AG10803 (cell line): ENCODE data around the gene CKMT1B.
"Not testable (repeated sequence)": the region's sequence is repeated elsewhere in the genome, so short reads cannot be mapped to it uniquely, and the experiment has no call there.

Experiments used
- DNase-seq: peaks from one replicate; pipeline ENCODE4 v3.0.0; 2010; ENCODE audit warnings: low read depth
- H3K4me3 ChIP-seq: 2 replicates; pipeline ENCODE4 v1.5.1; 2011; ENCODE audit warnings: mild to moderate bottlenecking, low read length, control low read depth
- TF ChIP-seq, protein P1 (sequence below): conservative IDR thresholded peaks from 2 replicates; pipeline ENCODE4 v1.5.1; 2011; ENCODE audit warnings: mild to moderate bottlenecking, low read length, control low read depth, inconsistent platforms

Gene CKMT1B

DNA sequence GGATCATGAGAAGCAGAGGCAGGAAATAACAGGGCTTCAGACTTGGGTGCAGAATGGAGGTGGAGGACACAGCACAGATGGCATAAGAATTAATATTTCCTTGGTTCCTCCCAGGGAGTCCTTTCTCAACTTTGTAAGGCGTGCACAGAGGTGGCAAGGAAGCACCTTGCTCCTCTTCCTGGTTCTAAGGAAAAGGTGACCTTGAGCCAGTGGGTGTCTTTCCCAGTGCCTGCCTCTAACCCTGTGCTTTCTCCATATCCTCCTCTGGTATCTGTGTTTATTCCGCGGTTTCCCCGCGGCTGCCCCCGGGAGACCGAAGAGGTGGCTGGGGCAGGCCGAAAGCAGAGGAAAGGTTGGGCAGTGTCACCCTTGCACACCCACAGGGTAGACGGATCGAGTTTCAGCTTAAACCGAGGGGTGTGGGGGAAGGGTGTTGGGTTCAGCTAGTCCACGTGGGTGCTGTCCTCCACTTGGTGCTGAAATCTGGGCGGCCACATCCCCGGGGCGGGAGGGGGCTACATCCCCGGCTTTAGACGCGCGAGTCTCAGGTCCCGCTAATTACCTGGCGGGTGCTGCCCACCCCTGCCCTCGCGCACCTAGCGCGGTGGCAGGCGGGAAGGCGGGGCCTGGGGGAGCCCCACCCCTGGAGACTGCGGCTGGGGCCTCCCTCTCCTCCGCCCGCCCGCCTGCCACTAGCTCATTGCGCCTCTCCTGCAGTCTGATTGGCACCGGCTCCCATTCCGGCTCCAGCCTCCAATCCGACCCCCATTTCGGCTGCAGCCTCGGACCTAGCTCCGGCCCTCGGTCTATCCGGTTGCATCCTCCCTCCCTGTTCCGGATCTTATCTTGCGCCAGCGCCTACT is at the start of gene CKMT1B:
CKMT1B (plus strand) TSS at position 700 of the 863 bp plus-strand sequence. CDS start 192 bp downstream, outside the sequence.
- H3K4me3 ChIP-seq, DNase-seq: not testable (repeated sequence)

DNA sequence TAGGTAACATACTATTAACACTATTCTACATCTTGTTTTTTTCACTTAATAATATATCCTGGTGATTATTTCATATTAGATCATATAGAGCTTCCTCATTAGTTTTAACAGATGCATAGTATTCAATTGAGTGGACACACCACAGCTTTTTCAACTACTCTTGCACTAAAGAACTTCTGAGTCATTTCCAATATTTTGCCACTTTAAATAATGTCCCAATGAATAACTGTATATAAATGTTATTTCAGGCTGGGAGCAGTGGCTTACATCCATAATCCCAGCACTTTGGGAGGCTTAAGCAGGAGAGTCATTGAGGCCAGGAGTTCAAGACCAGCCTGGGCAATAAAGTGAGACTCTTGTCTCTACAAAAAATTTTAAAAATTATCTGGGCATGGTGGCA is 49.6 kb upstream of the CKMT1B start:
- DNase-seq, result no peak

DNA sequence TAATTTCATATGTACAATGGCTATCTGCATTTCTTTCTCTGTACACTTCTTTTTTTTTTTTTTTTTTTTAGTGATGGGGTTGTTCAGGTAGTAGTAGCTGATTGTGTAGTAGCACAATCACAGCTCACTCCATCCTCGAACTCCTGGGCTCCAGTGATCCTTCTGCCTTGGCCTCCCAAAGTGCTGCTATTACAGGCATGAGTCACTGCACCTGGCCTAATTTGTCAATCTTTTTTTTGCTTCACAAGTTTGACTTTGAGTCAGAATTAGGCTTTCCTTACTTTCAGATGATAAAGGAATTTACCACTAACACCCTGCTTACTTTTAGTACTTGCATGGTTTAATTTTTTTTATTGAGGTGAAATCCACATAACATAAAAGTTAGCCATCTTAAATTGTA is 48.4 kb upstream of the CKMT1B start:
- no peak overlapping the region for H3K4me3 ChIP-seq
- TF ChIP-seq, protein P1, sequence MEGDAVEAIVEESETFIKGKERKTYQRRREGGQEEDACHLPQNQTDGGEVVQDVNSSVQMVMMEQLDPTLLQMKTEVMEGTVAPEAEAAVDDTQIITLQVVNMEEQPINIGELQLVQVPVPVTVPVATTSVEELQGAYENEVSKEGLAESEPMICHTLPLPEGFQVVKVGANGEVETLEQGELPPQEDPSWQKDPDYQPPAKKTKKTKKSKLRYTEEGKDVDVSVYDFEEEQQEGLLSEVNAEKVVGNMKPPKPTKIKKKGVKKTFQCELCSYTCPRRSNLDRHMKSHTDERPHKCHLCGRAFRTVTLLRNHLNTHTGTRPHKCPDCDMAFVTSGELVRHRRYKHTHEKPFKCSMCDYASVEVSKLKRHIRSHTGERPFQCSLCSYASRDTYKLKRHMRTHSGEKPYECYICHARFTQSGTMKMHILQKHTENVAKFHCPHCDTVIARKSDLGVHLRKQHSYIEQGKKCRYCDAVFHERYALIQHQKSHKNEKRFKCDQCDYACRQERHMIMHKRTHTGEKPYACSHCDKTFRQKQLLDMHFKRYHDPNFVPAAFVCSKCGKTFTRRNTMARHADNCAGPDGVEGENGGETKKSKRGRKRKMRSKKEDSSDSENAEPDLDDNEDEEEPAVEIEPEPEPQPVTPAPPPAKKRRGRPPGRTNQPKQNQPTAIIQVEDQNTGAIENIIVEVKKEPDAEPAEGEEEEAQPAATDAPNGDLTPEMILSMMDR, result no peak
- DNase-seq, result no peak

More for the DNA sequence above, 49.6 kb upstream of the CKMT1B start:
- TF ChIP-seq, protein P1, result no peak
- H3K4me3 ChIP-seq, result no peak overlapping the region

DNA sequence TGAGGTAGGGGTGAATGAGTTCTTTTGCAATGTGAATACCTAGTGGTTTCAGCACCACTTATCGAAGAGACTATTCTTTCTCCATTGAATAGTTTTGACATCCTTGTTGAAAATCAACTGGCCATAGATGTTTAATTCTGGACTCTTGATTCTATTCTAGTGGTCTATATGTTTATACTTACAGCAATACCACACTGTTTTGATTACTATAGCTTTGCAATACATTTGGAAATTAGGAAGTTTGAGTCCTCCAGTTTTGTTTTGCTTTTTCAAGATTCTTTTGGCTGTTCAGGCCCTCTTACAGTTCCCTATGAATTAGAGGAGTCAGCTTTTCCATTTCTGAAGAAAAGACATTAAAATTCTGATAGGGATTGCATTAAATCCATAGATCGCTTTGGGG is 46.3 kb upstream of the CKMT1B start:
- no peak for DNase-seq
- H3K4me3 ChIP-seq, result no peak overlapping the region
- TF ChIP-seq, protein P1, result no peak

DNA sequence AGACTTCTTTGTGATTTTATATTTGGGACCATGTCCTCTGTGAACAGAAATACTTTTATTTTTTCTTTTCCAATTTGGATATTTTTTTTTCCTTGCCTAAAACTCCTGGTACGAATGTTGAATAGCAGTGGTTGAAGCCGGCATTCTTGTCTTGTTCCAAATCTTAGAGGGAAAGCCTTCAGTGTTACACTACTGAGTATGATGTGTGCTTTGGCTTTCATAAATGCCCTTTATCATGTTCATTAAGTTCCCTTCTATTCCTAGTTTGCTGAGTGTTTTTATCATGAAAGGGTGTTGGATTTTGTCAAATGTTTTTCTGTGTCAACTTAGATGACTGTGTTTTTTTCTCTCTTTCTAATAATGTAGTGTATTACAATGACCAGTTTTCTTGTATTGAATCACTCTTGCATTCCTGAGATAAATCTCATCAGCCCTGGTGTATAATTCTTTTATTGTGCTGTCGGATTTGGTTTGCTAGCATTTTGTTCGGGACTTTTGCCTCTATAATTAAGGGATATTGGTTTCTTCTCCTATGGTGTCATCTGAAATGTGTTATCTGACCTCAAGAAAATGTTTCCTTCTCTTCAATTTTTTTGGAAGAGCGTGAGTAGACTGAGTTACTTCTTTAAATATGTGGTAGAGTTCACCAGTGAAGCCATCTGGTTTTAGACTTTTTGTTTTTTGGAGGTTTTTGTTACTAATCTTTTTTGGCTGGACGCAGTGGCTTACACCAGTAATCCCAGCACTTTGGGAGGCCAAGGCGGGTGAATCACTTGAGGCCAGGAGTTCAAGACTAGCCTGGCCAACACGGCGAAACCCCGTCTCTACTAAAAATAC is 43.1 kb upstream of the CKMT1B start:
- DNase-seq, result peak; percentile 96
- TF ChIP-seq, protein P1, result no peak
- H3K4me3 ChIP-seq, result peak overlapping the region; percentile 20; the same call in 1 of the 2 replicates

DNA sequence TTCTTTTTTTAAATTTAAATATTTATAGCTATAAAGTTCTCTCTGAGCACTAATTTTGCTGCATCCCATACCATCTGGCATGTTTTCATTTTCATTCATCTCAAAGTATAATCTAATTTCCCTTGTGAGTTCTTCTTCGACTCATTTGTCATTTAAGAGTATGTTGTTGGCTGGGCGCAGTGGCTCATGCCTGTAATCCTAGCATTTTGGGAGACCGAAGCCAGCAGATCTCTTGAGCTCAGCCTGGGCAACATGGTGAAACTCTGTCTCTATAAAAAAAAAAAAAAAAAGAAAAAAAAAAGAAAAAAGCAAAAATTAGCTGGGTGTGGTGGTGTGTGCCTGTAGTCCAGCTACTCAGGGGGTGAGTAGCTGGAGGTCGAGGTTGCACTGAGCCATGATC is 41.6 kb upstream of the CKMT1B start:
- TF ChIP-seq, protein P1, result no peak
- DNase-seq, result peak; percentile 22
- H3K4me3 ChIP-seq, result no peak overlapping the region

DNA sequence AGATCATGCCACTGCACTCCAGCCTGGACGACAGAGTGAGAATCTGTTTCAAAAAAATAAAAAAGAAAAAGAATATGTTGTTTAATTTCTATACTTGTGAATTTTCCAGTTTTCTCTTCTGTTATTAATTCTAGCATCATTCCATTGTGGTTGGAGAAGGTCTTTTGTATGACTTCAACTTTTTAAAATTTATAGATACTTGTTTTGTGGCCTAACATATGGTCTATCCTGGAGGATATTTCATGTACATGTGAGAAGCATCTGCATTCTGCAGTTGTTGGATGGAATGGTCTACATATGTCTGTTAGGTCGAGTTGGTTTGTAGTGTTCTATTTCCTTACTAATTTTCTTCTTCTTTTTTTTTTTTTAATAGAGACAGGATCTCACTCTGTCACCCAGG is 40.8 kb upstream of the CKMT1B start:
- peak; percentile 92 for DNase-seq
- TF ChIP-seq, protein P1, result no peak
- H3K4me3 ChIP-seq, result no peak overlapping the region

DNA sequence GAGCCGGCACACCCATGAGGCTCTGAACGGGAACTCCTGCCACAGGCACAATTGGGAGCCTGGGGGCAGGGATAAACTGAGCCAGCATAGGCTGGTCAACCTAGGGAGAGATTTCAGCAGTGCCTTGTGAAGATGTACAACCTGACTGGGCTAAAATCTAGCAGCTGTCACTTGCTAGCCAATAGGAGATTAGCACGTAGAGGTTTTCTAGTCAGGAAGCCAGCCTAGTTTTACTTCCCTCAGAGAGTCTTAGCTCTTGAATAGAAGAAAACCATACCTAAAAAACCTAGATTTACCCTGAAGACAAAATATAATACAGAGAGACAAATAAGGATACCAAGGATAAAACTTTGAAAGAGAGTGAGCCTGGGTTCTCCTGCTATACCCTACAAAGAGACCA is 31.1 kb upstream of the CKMT1B start:
- not testable (repeated sequence) for H3K4me3 ChIP-seq, DNase-seq

DNA sequence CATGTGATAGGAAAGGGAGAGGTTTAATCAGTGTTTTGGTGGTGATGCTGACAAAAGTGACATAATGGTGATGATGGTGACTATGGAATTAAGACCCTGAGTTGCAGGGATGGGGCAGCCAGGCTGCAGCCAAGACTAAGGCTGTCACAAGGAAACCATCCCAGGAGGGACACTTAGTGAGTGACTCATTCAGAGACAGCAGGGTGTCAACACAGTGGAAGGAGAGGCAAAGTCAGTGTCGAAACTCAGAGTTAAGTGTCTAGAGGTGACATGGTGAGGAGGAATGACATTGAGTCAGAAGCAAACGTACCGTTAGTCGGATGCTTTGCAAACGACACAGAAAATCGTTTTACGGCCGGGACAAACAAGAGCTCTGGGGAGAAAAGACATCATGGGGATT is 30.0 kb upstream of the CKMT1B start:
- not testable (repeated sequence) for H3K4me3 ChIP-seq, DNase-seq

DNA sequence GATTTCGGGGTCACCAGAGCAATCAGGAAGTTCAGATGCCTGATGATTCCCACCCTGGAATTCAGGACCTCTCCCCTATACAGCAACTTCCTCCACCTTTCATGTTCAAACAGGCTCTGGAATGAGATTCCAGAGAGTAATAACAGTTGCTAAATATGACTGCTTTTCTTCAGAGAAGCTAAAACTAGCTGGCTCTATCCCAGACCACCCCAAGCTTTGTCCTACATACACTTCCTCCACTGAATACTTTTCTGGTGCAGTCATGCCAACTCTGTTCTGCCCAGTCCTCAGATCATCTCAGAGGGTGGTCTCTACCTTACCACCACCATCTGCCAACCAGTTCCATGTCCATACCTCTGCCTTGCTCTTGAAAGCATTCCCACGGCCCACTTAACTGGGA is 27.2 kb upstream of the CKMT1B start:
- DNase-seq, H3K4me3 ChIP-seq: not testable (repeated sequence)

DNA sequence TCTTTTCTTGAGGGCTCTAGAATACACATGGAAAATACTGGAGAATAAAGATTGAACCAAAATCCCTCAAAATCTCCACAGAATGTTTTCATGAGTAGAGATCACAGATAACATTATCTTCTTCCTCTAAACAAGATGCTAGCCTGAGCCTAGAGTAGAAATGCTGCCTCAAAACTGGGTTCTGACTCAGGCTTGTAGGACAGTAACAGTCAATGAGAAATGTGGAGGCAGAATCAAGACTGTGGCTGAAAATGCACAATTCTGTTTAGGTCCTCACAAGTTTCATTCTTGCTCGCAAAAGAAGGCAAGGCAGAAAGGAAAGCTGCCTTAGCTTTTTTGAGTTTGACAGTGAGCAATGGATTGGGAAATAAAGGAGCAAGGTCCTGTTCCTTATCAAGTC is 19.2 kb upstream of the CKMT1B start:
- not testable (repeated sequence) for H3K4me3 ChIP-seq, DNase-seq
